SJCRH30 (cell line): ENCODE results near the gene DNAJB13. TPM values are rescaled to one million over a fixed set of nuclear protein-coding genes. Genes with fewer than 3 reads are reported as not detected.

Source experiments
- DNase-seq, 2 experiments: peaks; one replicate each; pipeline ENCODE4 v3.0.0-alpha.2; 2015 to 2020
- H3K27ac ChIP-seq: fragments of 250-450 bp; sonication (Bioruptor Pico); 2 replicates; pipeline ENCODE4 v1.5.1; 2020; ENCODE audit warnings: mild to moderate bottlenecking, moderate library complexity
- H3K27me3 ChIP-seq: fragments of 250-450 bp; sonication (Bioruptor Pico); 2 replicates; pipeline ENCODE4 v1.5.1; 2020; ENCODE audit warnings: mild to moderate bottlenecking, moderate library complexity
- H3K36me3 ChIP-seq: fragments of 250-450 bp; sonication (Bioruptor Pico); 2 replicates; pipeline ENCODE4 v1.5.1; 2020; ENCODE audit warnings: mild to moderate bottlenecking, moderate library complexity
- H3K4me1 ChIP-seq: fragments of 250-450 bp; sonication (Bioruptor Pico); 2 replicates; pipeline ENCODE4 v1.5.1; 2020; ENCODE audit warnings: mild to moderate bottlenecking, moderate library complexity
- H3K4me3 ChIP-seq: fragments of 250-450 bp; sonication (Bioruptor Pico); 2 replicates; pipeline ENCODE4 v1.5.1; 2020; ENCODE audit warnings: mild to moderate bottlenecking, moderate library complexity
- H3K9me3 ChIP-seq: fragments of 250-450 bp; sonication (Bioruptor Pico); replicated peaks from 2 replicates; pipeline ENCODE4 v1.5.1; 2020; ENCODE audit warnings: mild to moderate bottlenecking, moderate library complexity
- total RNA-seq: library from RNA; depleted of rRNA; stranded (reverse); fragments of >200 nt; shearing (Covaris generic); gene quantifications from 2 replicates; pipeline ENCODE4 v1.2.3, GENCODE V29; 2014

The DNAJB13 gene
- total RNA-seq, 1 experiment from 2014 or later: not detected

DNA sequence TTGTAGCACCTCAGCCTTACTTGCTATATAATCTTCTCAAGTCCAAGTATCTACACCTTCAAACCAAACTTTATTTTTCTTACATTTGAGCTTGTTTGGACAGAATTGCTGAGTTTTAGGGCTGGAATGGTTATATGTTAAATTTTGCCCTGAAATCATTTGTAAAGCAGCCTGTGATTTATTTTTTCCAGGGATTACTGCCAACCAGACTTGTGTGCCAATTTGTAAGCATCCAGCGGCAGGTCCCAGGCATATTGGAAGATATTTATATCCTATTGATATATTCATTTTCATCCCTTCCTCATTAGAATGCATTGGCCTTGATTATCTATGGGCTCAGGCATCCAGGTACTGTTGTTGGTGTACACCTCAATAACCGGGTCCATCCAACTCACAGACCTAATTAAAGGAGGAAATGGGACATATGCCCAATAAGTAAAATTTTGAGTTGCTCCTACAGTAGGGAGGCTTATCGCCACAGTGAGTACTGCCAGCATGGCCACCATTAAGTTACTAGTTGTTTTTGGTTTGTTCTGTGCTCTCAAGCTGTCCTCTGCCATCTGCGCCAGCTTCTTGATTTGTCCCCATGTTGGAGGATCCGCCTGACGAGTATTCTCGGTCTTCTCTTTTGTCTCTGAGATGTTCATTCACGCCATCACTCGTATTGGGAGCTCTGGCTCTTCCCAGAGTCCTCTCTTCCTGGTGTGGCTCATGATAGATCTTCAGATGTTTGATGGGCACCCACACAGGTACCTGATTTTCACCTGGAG lies 9.8 kb upstream of the DNAJB13 start:
- no peak for DNase-seq
- Histone ChIP-seq H3K9me3 (peaks cover 7% of the 10 kb centered on the region), H3K4me1 (peaks cover 2% of the 10 kb centered on the region; the same call in 1 of the 2 replicates), H3K27ac (no peak overlapping the region), H3K27me3 (no peaks in the 10 kb centered on the region), H3K4me3 (no peak overlapping the region), H3K36me3 (no peaks in the 10 kb centered on the region)

DNA sequence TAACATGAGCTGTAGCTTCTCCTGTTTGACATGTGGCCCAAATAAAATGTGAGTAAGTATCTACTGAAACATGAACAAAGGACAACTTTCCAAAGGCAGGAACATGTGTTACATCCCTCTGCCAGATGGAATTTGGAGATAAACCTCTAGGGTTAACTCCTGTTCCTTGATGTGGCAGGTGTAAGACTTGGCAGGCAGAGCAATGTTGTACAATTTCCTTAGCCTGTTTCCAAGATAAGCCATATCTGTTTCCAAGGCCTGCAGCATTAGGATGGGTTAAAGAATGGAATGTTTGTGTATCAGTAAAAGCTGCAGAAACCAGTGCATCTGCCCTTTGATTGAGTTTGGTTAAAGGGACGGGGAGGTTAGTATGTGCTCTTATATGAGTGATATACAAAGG lies 8.8 kb upstream of the DNAJB13 start:
- no peaks in the 10 kb centered on the region for H3K36me3 ChIP-seq
- DNase-seq: peak in 1 of 2 experiments; percentile 44

DNA sequence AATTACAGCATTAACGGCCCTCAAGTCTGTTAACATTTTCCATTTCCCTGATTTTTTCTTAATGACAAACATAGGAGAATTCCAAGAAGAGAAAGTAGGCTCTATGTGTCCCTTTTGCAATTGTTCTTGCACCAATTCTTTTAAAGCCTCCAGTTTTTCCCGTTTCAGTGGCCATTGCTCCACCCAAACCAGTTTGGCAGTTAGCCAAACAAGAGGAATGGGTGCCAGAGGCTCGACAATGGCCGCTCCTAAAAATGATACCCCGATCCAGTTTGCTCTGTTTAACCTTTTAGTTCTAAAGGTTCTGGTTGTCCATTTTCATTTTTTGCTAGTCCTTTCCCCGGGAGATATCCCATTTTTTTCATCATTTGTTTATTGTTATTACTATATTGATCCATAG lies 6.7 kb upstream of the DNAJB13 start:
- H3K4me3 ChIP-seq: no peak overlapping the region
- no peaks in the 10 kb centered on the region for H3K27me3 ChIP-seq
- H3K27ac ChIP-seq: no peak overlapping the region
- peaks cover 2% of the 10 kb centered on the region; the same call in 1 of the 2 replicates for H3K4me1 ChIP-seq
- peaks cover 7% of the 10 kb centered on the region for H3K9me3 ChIP-seq
- H3K36me3 ChIP-seq: no peaks in the 10 kb centered on the region
- no peak for DNase-seq

More for the DNA sequence above, 8.8 kb upstream of the DNAJB13 start:
- Histone ChIP-seq H3K27me3 (no peaks in the 10 kb centered on the region), H3K4me1 (peaks cover 2% of the 10 kb centered on the region; the same call in 1 of the 2 replicates), H3K27ac (no peak overlapping the region), H3K9me3 (peaks cover 7% of the 10 kb centered on the region), H3K4me3 (no peak overlapping the region)

DNA sequence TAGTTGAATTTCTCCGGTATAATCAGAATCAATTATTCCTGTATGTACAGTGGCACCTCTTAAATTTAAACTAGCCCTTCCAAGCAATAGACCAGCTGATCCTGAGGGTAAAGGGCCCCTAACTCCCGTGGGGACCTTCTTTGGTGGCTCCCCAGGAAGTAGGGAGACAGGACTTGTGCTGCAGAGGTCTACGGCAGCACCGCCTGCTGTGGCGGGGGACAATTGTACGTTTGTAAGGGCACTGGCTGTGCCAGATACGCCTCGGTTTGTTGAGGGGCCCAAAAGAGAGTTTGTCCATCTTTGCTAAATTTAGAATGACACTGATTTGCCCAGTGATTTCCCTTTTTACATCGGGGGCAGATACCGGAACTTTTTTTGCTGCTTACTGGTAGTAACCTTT lies 5.9 kb upstream of the DNAJB13 start:
- no peak overlapping the region for H3K4me3 ChIP-seq
- H3K27me3 ChIP-seq: no peaks in the 10 kb centered on the region
- H3K27ac ChIP-seq: no peak overlapping the region
- H3K36me3 ChIP-seq: no peaks in the 10 kb centered on the region
- DNase-seq: no peak
- H3K4me1 ChIP-seq: peaks cover 2% of the 10 kb centered on the region; the same call in 1 of the 2 replicates
- H3K9me3 ChIP-seq: peaks cover 7% of the 10 kb centered on the region

DNA sequence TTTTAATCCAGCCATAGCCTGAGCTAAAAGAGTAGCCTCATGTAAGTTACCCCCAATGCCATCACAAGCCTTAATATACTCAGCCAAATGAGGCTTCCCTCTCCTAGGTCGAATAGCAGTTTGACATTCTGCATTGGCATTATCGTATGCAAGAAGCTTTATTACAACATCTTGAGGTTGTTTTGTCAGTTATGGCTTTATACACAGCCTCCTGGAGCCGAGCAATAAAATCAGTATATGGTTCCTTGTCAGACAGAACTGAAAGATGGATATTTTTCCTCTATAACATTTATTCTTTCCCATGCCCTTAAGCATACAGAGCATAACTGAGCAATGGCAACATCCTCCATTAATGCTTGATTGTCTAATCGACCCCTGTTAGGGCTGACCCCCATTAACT lies 5.4 kb upstream of the DNAJB13 start:
- DNase-seq: no peak
- Histone ChIP-seq H3K27ac (no peak overlapping the region), H3K4me1 (peaks cover 2% of the 10 kb centered on the region; the same call in 1 of the 2 replicates), H3K36me3 (no peaks in the 10 kb centered on the region), H3K27me3 (no peaks in the 10 kb centered on the region), H3K9me3 (peaks cover 7% of the 10 kb centered on the region), H3K4me3 (no peak overlapping the region)

DNA sequence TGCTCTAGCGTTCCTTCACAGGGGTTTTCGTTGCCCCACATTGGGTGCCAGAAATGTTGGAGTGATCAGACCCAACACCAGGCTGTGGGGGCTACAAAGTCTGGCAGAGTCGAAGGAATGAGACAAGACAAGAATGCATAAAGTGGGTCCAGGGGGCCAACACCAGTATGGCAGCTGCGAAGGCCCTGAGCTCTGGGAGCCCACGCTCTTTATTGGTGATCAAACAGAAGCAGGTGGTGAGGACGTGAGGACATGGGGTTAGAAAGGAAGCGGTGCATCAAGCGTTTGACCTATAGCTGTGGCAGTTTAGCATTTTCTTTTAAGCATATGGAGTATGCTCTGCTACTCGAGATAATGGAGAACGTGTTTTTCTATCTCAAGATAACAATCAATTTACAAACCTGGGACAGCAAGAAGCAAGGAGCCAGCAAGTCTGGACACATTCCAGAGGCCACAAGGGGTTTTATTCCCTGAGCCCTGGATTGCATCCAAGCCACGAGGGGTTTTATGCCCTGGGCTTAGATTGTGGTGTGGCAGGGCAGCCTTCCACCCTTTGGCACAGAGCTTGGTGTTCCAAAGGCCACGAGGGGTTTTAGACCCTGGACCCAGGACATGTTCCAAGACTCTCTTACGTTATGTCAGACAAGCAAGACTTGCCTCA lies 3.9 kb upstream of the DNAJB13 start:
- Histone ChIP-seq H3K4me3 (no peak overlapping the region), H3K4me1 (peaks cover 12% of the 10 kb centered on the region), H3K27me3 (no peaks in the 10 kb centered on the region), H3K36me3 (no peaks in the 10 kb centered on the region), H3K27ac (no peak overlapping the region), H3K9me3 (peaks cover 1% of the 10 kb centered on the region)
- DNase-seq: peak in 1 of 2 experiments; percentile 33

DNA sequence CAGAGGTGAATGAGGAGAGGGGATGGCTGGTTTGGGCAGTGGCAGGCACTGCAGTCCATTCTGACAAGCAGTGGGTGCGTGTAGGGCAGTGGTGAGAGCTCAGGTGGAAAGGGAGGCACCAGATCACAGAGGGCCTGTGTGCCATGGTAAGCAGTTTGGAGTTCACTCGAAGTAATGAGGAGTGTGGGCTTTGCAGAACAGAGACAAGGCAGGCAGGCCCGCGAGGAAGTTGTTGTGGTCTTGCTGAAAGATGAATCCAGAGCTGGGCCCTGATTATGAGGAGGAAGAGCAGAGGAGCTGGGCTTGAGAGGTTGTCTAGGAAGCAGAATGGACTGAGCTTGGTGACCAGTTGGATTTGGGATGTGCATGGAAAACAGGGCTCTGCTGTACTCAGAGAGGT lies 1.6 kb upstream of the DNAJB13 start:
- Histone ChIP-seq H3K27me3 (no peaks in the 10 kb centered on the region), H3K9me3 (no peaks in the 10 kb centered on the region; the same call in 1 of the 2 replicates), H3K4me1 (peaks cover 17% of the 10 kb centered on the region), H3K27ac (no peak overlapping the region), H3K4me3 (no peak overlapping the region), H3K36me3 (no peaks in the 10 kb centered on the region)
- DNase-seq: no peak

DNA sequence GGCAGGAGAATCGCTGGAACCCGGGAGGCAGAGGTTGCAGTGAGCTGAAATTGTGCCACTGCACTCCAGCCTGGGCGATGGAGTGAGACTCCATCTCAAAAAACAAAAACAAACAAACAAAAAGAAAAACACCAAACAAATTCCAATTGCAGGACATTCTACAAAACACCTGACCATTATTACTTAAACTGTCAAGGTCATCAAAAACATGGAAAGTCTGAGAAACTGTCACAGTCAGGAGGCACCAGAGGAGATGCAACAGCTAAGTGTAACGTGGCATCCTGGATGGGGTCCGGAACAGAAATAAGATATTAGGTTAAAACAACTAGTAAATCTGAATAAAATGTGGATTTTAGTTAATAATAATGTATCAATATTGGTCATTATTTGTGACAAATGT lies 914 bp upstream of the DNAJB13 start:
- DNase-seq: no peak

DNA sequence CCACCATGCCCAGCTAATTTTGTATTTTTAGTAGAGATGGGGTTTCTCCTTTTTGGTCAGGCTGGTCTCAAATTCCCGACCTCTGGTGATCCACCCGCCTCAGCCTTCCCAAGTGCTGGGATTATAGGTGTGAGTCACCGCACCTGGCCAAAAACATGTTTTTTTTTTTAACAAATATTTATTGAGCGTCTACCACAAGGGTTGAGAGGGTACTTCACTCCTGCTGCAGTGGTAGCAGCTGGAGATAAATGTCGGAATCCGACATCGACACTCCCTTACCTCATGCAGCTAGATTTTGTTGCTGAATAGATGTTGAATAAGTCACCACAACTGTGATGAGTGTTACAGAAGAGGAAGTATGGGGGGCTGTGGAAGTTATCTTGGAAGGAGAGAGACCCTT lies 971 bp downstream of the DNAJB13 start:
- Histone ChIP-seq H3K27ac (peak overlapping the region; percentile 15), H3K4me3 (no peak overlapping the region), H3K27me3 (no peaks in the 10 kb centered on the region), H3K9me3 (no peaks in the 10 kb centered on the region), H3K36me3 (no peaks in the 10 kb centered on the region), H3K4me1 (peaks cover 17% of the 10 kb centered on the region)
- DNase-seq: peak; percentile 46 to 50

More for the DNA sequence above, 914 bp upstream of the DNAJB13 start:
- no peaks in the 10 kb centered on the region for H3K27me3 ChIP-seq
- no peaks in the 10 kb centered on the region for H3K36me3 ChIP-seq
- H3K4me3 ChIP-seq: no peak overlapping the region
- no peak overlapping the region for H3K27ac ChIP-seq
- no peaks in the 10 kb centered on the region; the same call in 1 of the 2 replicates for H3K9me3 ChIP-seq
- peaks cover 17% of the 10 kb centered on the region for H3K4me1 ChIP-seq

DNA sequence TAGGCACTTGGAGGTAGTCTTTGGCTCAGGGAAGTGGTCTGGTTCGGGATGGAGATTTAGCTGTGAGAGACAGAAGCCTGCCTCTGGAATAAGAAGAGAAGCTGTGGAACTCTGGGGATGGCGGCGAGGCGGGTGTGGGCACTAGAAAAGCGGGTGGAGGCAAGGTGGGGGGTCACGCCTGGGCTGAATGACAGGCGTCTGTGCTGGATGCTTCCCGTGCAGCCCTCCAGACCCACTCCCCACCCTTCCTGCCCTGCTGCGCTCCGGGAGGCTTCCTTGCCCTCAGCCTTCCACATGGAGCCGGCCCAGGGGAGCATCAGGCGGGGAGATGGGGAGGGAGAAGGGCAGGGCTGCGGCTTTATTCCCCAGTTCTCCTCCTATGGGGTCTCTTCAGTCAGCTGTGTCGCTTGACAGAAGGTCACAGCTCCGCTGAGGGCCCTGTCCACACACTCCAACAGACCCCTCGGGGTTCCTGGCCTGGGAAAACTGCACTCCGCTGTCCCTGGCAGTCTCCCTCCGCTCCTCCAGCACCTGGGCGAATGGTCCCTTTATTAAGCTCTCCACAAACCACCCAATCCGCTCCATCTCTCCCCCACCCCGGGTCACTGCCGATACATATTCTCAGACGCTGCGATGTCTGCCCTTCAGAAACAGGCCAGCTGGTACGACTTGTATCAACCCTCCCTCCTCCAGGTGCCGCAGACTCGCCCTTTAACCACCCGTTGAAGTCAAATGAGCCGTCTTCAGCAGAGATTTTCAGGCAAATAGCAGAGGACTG lies 6.2 kb downstream of the DNAJB13 start:
- no peak for DNase-seq
- no peak overlapping the region for H3K4me3 ChIP-seq
- H3K36me3 ChIP-seq: no peaks in the 10 kb centered on the region
- H3K9me3 ChIP-seq: no peaks in the 10 kb centered on the region
- H3K4me1 ChIP-seq: peaks cover 6% of the 10 kb centered on the region
- H3K27me3 ChIP-seq: no peaks in the 10 kb centered on the region
- no peak overlapping the region for H3K27ac ChIP-seq

DNA sequence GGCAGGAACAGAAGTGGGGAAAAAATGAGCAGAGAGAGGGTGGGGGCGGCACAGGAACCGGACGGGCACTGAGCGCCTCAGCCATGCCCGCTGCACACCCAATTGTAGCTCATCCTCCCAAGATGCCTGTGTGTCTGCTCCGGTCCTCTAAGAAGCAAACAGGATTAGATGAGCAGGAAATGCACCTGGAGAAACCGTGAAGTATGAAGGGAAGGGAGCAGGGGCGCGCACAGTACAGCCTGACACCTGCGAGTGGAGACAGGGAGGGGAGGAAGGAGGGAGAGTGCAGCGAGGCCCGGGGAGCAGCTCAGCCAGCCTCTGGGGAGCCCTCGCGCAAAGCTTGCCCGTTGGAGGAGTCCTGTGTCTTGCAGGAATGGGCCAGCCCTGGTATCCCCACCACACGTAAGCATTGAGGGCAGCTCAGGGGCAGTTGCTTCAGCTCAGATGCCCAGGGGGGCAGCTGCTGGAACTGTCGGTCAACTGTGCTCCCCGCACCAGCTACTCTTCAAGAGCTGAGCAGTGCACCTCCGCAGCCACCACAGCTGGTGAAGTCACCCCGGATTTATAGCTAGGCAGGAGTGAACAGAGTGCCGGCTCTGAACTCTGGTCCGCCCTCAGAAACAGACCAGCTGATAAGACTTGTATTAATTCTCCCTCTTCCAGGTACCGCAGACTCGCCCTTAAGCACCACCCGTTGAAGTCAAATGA lies 7.0 kb downstream of the DNAJB13 start:
- Histone ChIP-seq H3K36me3 (no peaks in the 10 kb centered on the region), H3K4me3 (no peak overlapping the region), H3K9me3 (no peaks in the 10 kb centered on the region), H3K4me1 (no peaks in the 10 kb centered on the region), H3K27ac (no peak overlapping the region), H3K27me3 (no peaks in the 10 kb centered on the region)
- no peak for DNase-seq

DNA sequence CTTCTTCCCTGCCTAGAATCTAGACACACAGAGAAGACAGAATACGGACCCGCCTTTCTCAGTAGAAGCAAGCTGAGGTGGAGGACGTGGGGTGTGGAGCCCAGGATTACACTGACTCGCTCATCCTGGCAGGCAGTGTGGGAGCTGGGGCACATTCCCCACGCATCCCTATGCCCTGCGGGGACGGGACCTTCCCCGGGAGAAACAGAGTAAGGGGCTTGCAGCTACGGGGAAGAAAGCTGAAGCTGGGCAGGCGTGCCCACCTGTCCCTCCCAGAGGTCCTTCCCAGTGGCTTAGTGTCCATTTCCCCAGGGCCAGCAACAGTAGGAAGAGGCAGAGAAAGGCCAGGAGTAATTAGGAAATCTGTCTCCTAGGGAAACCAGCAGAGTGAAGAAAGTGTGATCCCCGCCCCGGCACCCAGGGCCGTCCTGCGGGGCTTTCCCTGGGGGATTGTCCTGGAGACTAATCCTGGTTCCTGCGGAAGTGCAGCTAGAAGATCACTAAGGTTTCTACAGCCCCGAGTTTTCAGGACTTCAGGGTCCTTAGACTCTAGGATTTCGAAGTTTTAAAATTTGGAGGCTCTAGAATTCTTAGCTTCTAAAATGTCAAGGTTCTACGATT lies 7.8 kb downstream of the DNAJB13 start:
- H3K27me3 ChIP-seq: no peaks in the 10 kb centered on the region
- H3K4me1 ChIP-seq: no peaks in the 10 kb centered on the region
- no peaks in the 10 kb centered on the region for H3K36me3 ChIP-seq
- DNase-seq: no peak
- no peak overlapping the region for H3K27ac ChIP-seq
- H3K9me3 ChIP-seq: no peaks in the 10 kb centered on the region
- no peak overlapping the region; the same call in 1 of the 2 replicates for H3K4me3 ChIP-seq

DNA sequence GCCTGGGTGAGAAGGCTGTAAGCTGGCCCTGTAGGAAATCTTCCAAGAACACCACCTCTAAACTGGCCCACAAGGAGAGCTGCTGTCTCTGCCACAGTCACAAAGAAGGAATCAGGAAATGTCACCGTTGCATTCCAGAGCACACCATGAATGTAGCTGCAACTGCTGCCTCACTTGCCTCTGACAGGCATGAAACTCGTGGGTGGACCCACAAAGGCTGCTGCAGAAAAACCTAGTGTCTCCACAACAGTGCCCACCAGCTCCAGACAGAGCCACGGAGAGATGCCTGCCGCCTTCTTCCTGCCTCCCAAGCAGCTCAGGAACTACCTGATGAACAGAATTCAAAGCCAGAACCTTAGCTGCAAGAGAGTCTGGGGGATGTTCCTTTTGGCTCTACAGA lies 10.5 kb downstream of the DNAJB13 start:
- Histone ChIP-seq H3K4me3 (no peak overlapping the region), H3K4me1 (no peaks in the 10 kb centered on the region; the same call in 1 of the 2 replicates), H3K9me3 (no peaks in the 10 kb centered on the region), H3K27me3 (no peaks in the 10 kb centered on the region), H3K36me3 (no peaks in the 10 kb centered on the region), H3K27ac (no peak overlapping the region)
- DNase-seq: no peak

DNA sequence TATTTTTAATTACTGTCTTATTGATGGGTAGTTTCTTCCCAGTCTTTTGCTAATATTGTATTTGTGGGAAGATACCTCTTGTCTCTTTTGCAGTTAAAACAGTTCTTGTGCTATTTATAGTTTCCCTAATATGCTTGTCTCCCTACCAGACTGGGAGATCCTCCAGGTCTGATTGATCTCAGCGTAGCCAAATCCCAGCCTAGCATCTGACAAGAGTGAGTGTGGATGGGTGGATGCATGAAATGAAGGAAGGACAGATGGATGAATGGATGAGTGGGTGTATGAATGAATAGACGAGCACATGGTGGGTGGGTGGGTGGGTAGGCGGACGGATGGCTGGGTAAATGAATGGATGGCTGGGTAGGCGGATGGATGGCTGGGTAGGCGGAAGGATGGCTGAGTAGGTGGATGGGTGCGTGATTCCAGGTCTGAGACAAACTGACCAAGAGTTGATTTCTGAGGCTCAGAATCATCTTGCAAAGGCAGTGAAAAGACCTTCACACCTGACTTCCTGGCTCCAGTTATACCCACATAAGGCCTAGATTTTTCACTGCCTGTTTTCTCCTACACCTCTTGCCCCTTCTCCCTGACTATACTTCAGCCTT lies 11.4 kb downstream of the DNAJB13 start:
- H3K36me3 ChIP-seq: no peaks in the 10 kb centered on the region
- no peaks in the 10 kb centered on the region for H3K9me3 ChIP-seq
- no peak overlapping the region for H3K27ac ChIP-seq
- H3K4me1 ChIP-seq: no peaks in the 10 kb centered on the region; the same call in 1 of the 2 replicates
- no peak overlapping the region for H3K4me3 ChIP-seq
- DNase-seq: no peak
- no peaks in the 10 kb centered on the region for H3K27me3 ChIP-seq
